ENCODE measurements around the gene GSTO2.

The GSTO2 gene

GRCh38 chr10:104291439-104291951 is 22.5 kb downstream of the GSTO2 start:
- H3K36me3 ChIP-seq = no peaks in the 10 kb centered on the region
- no peak overlapping the region for H3K27ac ChIP-seq
- H3K27me3 ChIP-seq (ENCODE audit: insufficient read depth, low read depth, severe bottlenecking) = no peaks in the 10 kb centered on the region
- peak; percentile 86 for DNase-seq
- TF ChIP-seq CTCF (IDR thresholded peaks at IDR 0.05; ENCODE audit: low read depth, low read length) = peak; percentile 99
- no peaks in the 10 kb centered on the region for H3K9me3 ChIP-seq (ENCODE audit: severe bottlenecking)
- no peak overlapping the region for H3K4me3 ChIP-seq (ENCODE audit: low read depth, low read length)

- TF ChIP-seq CTCF (IDR thresholded peaks at IDR 0.05; ENCODE audit: low read depth, low read length) = no peak
- Histone ChIP-seq H3K27me3 (ENCODE audit: insufficient read depth, low read depth, severe bottlenecking) (no peaks in the 10 kb centered on the region), H3K36me3 (no peaks in the 10 kb centered on the region), H3K27ac (no peak overlapping the region), H3K4me3 (ENCODE audit: low read depth, low read length) (no peak overlapping the region), H3K9me3 (ENCODE audit: severe bottlenecking) (no peaks in the 10 kb centered on the region)
- DNase-seq = no peak
These were observed 24.0 kb downstream of the GSTO2 start for GRCh38 chr10:104293011-104293410.

- Histone ChIP-seq H3K9me3 (ENCODE audit: severe bottlenecking) (no peaks in the 10 kb centered on the region), H3K4me3 (ENCODE audit: low read depth, low read length) (no peak overlapping the region), H3K27ac (no peak overlapping the region), H3K36me3 (no peaks in the 10 kb centered on the region), H3K27me3 (ENCODE audit: insufficient read depth, low read depth, severe bottlenecking) (no peaks in the 10 kb centered on the region)
- TF ChIP-seq CTCF (IDR thresholded peaks at IDR 0.05; ENCODE audit: low read depth, low read length) = no peak
- no peak for DNase-seq
These were observed 24.9 kb downstream of the GSTO2 start for GRCh38 chr10:104293781-104294321.

GRCh38 chr10:104296687-104297436 is 27.9 kb downstream of the GSTO2 start:
- DNase-seq = no peak
- no peak overlapping the region for H3K4me3 ChIP-seq (ENCODE audit: low read depth, low read length)
- H3K27ac ChIP-seq = no peak overlapping the region
- no peaks in the 10 kb centered on the region for H3K27me3 ChIP-seq (ENCODE audit: insufficient read depth, low read depth, severe bottlenecking)
- TF ChIP-seq CTCF (IDR thresholded peaks at IDR 0.05; ENCODE audit: low read depth, low read length) = no peak
- no peaks in the 10 kb centered on the region for H3K36me3 ChIP-seq
- no peaks in the 10 kb centered on the region for H3K9me3 ChIP-seq (ENCODE audit: severe bottlenecking)

GRCh38 chr10:104297697-104298660 is 29.0 kb downstream of the GSTO2 start:
- peak; percentile 68 for TF ChIP-seq CTCF (IDR thresholded peaks at IDR 0.05; ENCODE audit: low read depth, low read length)
- no peaks in the 10 kb centered on the region for H3K27me3 ChIP-seq (ENCODE audit: insufficient read depth, low read depth, severe bottlenecking)
- H3K4me3 ChIP-seq (ENCODE audit: low read depth, low read length) = no peak overlapping the region
- H3K9me3 ChIP-seq (ENCODE audit: severe bottlenecking) = no peaks in the 10 kb centered on the region
- DNase-seq = peak; percentile 65
- H3K36me3 ChIP-seq = no peaks in the 10 kb centered on the region
- no peak overlapping the region for H3K27ac ChIP-seq

All from WERI-Rb-1 (cell line).